DND-41 (cell line): ENCODE results near the gene PRSS27.
"Not testable (repeated sequence)": the region's sequence is repeated elsewhere in the genome, so short reads cannot be mapped to it uniquely, and the experiment has no call there.

Experiments
- ATAC-seq: fragments of 200-7000 bp; cut with Tn5 transposase; 3 replicates; pipeline ENCODE4 v1.9.1; 2021; ENCODE audit warnings: low read depth; ENCODE audit not compliant: insufficient read depth
- DNase-seq: peaks from one replicate; pipeline ENCODE4 v3.0.0-alpha.2; 2020
- H2AFZ ChIP-seq: 2 replicates; pipeline ENCODE4 v1.6.0; 2012; ENCODE audit warnings: low read depth, low read length
- H3K27ac ChIP-seq: 2 replicates; pipeline ENCODE4 v1.5.1; 2012; ENCODE audit warnings: low read length, inconsistent platforms
- H3K27me3 ChIP-seq: fragments of 200-600 bp; sonication (generic); 2 replicates; pipeline ENCODE4 v1.6.0; 2012; ENCODE audit warnings: low read length, mild to moderate bottlenecking, inconsistent platforms; ENCODE audit not compliant: insufficient read depth, poor library complexity
- H3K36me3 ChIP-seq: 2 replicates; pipeline ENCODE4 v1.5.1; 2012; ENCODE audit warnings: low read length, inconsistent platforms; ENCODE audit not compliant: insufficient read depth
- H3K4me1 ChIP-seq: 2 replicates; pipeline ENCODE4 v1.5.1; 2012; ENCODE audit warnings: mild to moderate bottlenecking, low read length; ENCODE audit not compliant: insufficient read depth
- H3K4me2 ChIP-seq: 2 replicates; pipeline ENCODE4 v1.6.0; 2012; ENCODE audit warnings: mild to moderate bottlenecking, moderate library complexity, low read length, inconsistent platforms; ENCODE audit not compliant: insufficient read depth
- H3K4me3 ChIP-seq, 2 experiments: fragments of 200-600 bp in 1 of 2; shearing (Covaris generic) in 1 of 2; 2 replicates each; pipeline ENCODE4 v1.5.1; 2012 to 2016; ENCODE audit warnings: inconsistent platforms in 2 of 2, low read length in 2 of 2, mild to moderate bottlenecking in 2 of 2, low read depth in 1 of 2, moderate library complexity in 1 of 2
- H3K79me2 ChIP-seq: 2 replicates; pipeline ENCODE4 v1.6.0; 2012; ENCODE audit warnings: low read length, inconsistent platforms; ENCODE audit not compliant: insufficient read depth
- H3K9ac ChIP-seq: 2 replicates; pipeline ENCODE4 v1.6.0; 2012; ENCODE audit warnings: low read depth, mild to moderate bottlenecking, inconsistent platforms, low read length, moderate library complexity
- H3K9me3 ChIP-seq: 2 replicates; pipeline ENCODE4 v1.5.1; 2012; ENCODE audit warnings: low read length, moderate library complexity, mild to moderate bottlenecking, inconsistent platforms; ENCODE audit not compliant: insufficient read depth, severe bottlenecking
- H4K20me1 ChIP-seq: 2 replicates; pipeline ENCODE4 v1.6.0; 2012; ENCODE audit warnings: low read length; ENCODE audit not compliant: insufficient read depth
- CTCF ChIP-seq: IDR thresholded peaks from 2 replicates; pipeline ENCODE4 v1.5.1; 2012; ENCODE audit warnings: borderline replicate concordance, low read length, moderate library complexity, mild to moderate bottlenecking; ENCODE audit not compliant: poor library complexity, severe bottlenecking; ENCODE audit errors: extremely low read depth
- EZH2 ChIP-seq: IDR thresholded peaks from 3 replicates; pipeline ENCODE4 v1.6.1; 2012; ENCODE audit warnings: borderline replicate concordance, low read depth, mild to moderate bottlenecking, moderate library complexity, low read length, inconsistent platforms; ENCODE audit not compliant: severe bottlenecking

PRSS27 gene

DNA sequence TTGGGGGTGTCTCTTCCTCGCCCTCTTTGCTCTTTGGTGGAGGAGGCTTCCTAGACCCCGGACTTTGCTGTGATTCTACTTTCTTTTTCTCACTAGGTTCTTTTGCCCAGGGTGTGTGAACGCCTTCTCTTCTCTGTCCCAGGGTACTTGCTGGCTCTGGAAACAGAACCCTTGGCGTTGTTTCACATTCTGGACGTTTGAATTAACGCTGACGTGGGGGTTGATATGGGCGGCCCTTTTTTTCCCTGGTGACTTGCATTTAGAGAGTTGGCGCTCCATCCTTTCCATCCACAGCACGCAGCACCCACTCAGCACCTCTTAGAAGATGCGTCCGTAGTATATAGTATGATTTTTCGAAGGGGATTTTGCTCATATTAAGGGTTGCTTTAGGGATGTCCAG lies 37.0 kb downstream of the PRSS27 start:
- peak; percentile 20 for DNase-seq
- not testable (repeated sequence) for ATAC-seq, H3K36me3 ChIP-seq, H3K27me3 ChIP-seq, H3K9me3 ChIP-seq
- H3K27ac ChIP-seq: peak overlapping the region; percentile 95
- peaks cover 13% of the 10 kb centered on the region for H4K20me1 ChIP-seq
- H2AFZ ChIP-seq: peak overlapping the region; percentile 93; the same call in 1 of the 2 replicates
- H3K4me1 ChIP-seq: peaks cover 33% of the 10 kb centered on the region
- peak overlapping the region; percentile 94 to 100; a peak in 3 of 4 replicates for H3K4me3 ChIP-seq
- peaks cover 53% of the 10 kb centered on the region for H3K79me2 ChIP-seq
- H3K9ac ChIP-seq: peak overlapping the region; percentile 94
- H3K4me2 ChIP-seq: peak overlapping the region; percentile 72

DNA sequence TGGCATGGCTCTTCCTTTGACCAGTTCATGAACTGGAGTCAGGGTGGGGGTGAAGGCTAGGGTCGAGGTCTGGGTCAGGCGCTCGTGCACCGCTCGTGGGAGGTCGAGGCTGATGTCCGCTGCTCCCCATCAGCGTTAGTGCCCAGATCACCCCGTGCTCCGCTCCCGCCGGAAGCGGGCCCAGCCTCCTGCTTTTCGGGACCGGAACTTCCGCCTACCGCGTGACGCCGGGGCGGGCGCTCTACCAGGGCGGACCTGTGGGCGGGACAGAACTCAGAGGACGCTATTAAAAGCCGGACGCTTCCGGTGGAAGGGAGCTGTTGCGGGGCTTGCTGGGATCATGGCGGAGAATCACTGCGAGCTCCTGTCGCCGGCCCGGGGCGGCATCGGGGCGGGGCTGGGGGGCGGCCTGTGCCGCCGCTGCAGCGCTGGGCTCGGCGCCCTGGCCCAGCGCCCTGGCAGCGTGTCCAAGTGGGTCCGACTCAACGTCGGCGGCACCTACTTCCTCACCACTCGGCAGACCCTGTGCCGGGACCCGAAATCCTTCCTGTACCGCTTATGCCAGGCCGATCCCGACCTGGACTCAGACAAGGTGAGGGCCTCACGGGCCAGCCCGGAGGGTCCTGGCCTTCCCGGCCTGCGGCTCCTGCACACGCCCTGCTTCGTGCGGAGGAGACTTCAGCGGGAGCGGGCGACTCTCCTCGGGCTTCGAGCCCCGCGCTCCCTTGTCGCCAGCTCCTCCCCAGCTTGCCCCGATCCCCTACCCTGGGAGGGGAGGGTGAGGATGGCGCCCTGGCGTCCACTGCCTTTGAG lies 37.6 kb downstream of the PRSS27 start, which contains the start of gene KCTD5:
Gene KCTD5 (plus strand): TSS at position 315 of the 813 bp plus-strand sequence. CDS start 26 bp downstream, at position 341.
- ATAC-seq: peak; percentile 93

GRCh38 chr16:2680360-2680759 lies 39.7 kb downstream of the PRSS27 start:
- not testable (repeated sequence) for H3K27ac ChIP-seq, DNase-seq, ATAC-seq, H4K20me1 ChIP-seq, H3K4me3 ChIP-seq, H3K9me3 ChIP-seq, H2AFZ ChIP-seq, H3K27me3 ChIP-seq, H3K9ac ChIP-seq, H3K4me2 ChIP-seq, H3K36me3 ChIP-seq
- H3K4me1 ChIP-seq: peaks cover 26% of the 10 kb centered on the region
- H3K79me2 ChIP-seq: peaks cover 39% of the 10 kb centered on the region

More for the DNA sequence above, 37.6 kb downstream of the PRSS27 start, which contains the start of gene KCTD5:
- Histone ChIP-seq H3K4me1 (peaks cover 33% of the 10 kb centered on the region), H3K9ac (peak within 1 kb of the TSS; percentile 94), H3K9me3 (no peaks in the 10 kb centered on the region), H2AFZ (peak within 1 kb of the TSS; percentile 96), H3K4me2 (peak within 1 kb of the TSS; percentile 72), H3K27me3 (no peaks in the 10 kb centered on the region), H4K20me1 (peaks cover 8% of the 10 kb centered on the region), H3K4me3 (peak within 1 kb of the TSS; percentile 94 to 100), H3K27ac (peak within 1 kb of the TSS; percentile 95), H3K79me2 (peaks cover 48% of the 10 kb centered on the region), H3K36me3 (peaks cover 2% of the 10 kb centered on the region)
- TF ChIP-seq EZH2 (no peak), CTCF (no peak)
- DNase-seq: peak; percentile 97

- not testable (repeated sequence) for DNase-seq, H3K27ac ChIP-seq, H4K20me1 ChIP-seq, H3K36me3 ChIP-seq, H3K27me3 ChIP-seq, H3K4me2 ChIP-seq, H2AFZ ChIP-seq, ATAC-seq, H3K4me3 ChIP-seq, H3K9ac ChIP-seq, H3K9me3 ChIP-seq
- Histone ChIP-seq H3K79me2 (peaks cover 39% of the 10 kb centered on the region), H3K4me1 (peaks cover 26% of the 10 kb centered on the region)
Measured at GRCh38 chr16:2679902-2680301, 40.1 kb downstream of the PRSS27 start.

GRCh38 chr16:2678206-2678965 lies 41.6 kb downstream of the PRSS27 start:
- not testable (repeated sequence) for H3K36me3 ChIP-seq, H4K20me1 ChIP-seq, DNase-seq, H3K4me2 ChIP-seq, H3K9me3 ChIP-seq, H3K27me3 ChIP-seq, H2AFZ ChIP-seq, H3K9ac ChIP-seq, H3K27ac ChIP-seq, ATAC-seq, H3K4me3 ChIP-seq
- H3K4me1 ChIP-seq: peaks cover 26% of the 10 kb centered on the region
- peaks cover 27% of the 10 kb centered on the region for H3K79me2 ChIP-seq

GRCh38 chr16:2676937-2677336 lies 43.1 kb downstream of the PRSS27 start:
- H3K9ac ChIP-seq, DNase-seq, ATAC-seq, H4K20me1 ChIP-seq, H3K9me3 ChIP-seq, H2AFZ ChIP-seq, H3K4me3 ChIP-seq, H3K4me2 ChIP-seq, H3K36me3 ChIP-seq, H3K27ac ChIP-seq, H3K27me3 ChIP-seq: not testable (repeated sequence)
- Histone ChIP-seq H3K79me2 (peaks cover 20% of the 10 kb centered on the region), H3K4me1 (peaks cover 28% of the 10 kb centered on the region)
